Brain microvascular endothelial cell (primary cell): ENCODE results near the gene KCNQ1.

Experiments used
- DNase-seq: peaks from one replicate; pipeline ENCODE4 v3.0.0-alpha.2; 2020
- H3K27ac ChIP-seq: fragments of 250-450 bp; sonication (Bioruptor Pico); 2 replicates; pipeline ENCODE4 v1.5.1; 2020; ENCODE audit warnings: mild to moderate bottlenecking, moderate library complexity
- H3K27me3 ChIP-seq: fragments of 250-450 bp; sonication (Bioruptor Pico); replicated peaks from 2 replicates; pipeline ENCODE4 v1.5.1; 2020; ENCODE audit warnings: mild to moderate bottlenecking
- H3K36me3 ChIP-seq: fragments of 250-450 bp; sonication (Bioruptor Pico); replicated peaks from 2 replicates; pipeline ENCODE4 v1.5.1; 2020; ENCODE audit warnings: mild to moderate bottlenecking
- H3K4me3 ChIP-seq: 2 replicates; pipeline ENCODE4 v1.5.1; 2011; ENCODE audit warnings: low read depth, mild to moderate bottlenecking, control low read depth, low read length, moderate library complexity
- CTCF ChIP-seq: IDR thresholded peaks from 2 replicates; pipeline ENCODE4 v1.5.1; 2011; ENCODE audit warnings: low read depth, mild to moderate bottlenecking, moderate library complexity, low read length, control low read depth, inconsistent platforms; ENCODE audit errors: missing control alignments
- in situ Hi-C: cut with HindIII; loops from 2 replicates; pipeline ENCODE4 v1.10.0; 2017; ENCODE audit warnings: low sequenced_read_pairs, low pct_ligation_motif_present

Gene KCNQ1

GRCh38 chr11:2641623-2642022 lies 196.8 kb downstream of the KCNQ1 start:
- in situ Hi-C loops, result no loop called here
- no peak for TF ChIP-seq CTCF
- Histone ChIP-seq H3K4me3 (no peak overlapping the region), H3K27ac (no peak overlapping the region), H3K36me3 (no peaks in the 10 kb centered on the region), H3K27me3 (no peaks in the 10 kb centered on the region)
- DNase-seq, result no peak

GRCh38 chr11:2643746-2644145 lies 198.9 kb downstream of the KCNQ1 start:
- TF ChIP-seq CTCF, result no peak
- H3K27me3 ChIP-seq, result no peaks in the 10 kb centered on the region
- H3K36me3 ChIP-seq, result no peaks in the 10 kb centered on the region
- DNase-seq, result no peak
- H3K27ac ChIP-seq, result no peak overlapping the region
- no peak overlapping the region for H3K4me3 ChIP-seq
- in situ Hi-C loops, result no loop called here

- TF ChIP-seq CTCF, result no peak
- no peaks in the 10 kb centered on the region for H3K36me3 ChIP-seq
- in situ Hi-C loops, result no loop called here
Observed at GRCh38 chr11:2644844-2645778, 200.3 kb downstream of the KCNQ1 start.

GRCh38 chr11:2645779-2646118 lies 200.9 kb downstream of the KCNQ1 start:
- no peak for DNase-seq
- Histone ChIP-seq H3K27ac (no peak overlapping the region), H3K4me3 (no peak overlapping the region), H3K27me3 (no peaks in the 10 kb centered on the region), H3K36me3 (no peaks in the 10 kb centered on the region)
- TF ChIP-seq CTCF, result no peak
- in situ Hi-C loops, result no loop called here

More at GRCh38 chr11:2644844-2645778, 200.3 kb downstream of the KCNQ1 start:
- H3K27me3 ChIP-seq, result no peaks in the 10 kb centered on the region
- DNase-seq, result no peak
- H3K4me3 ChIP-seq, result no peak overlapping the region
- no peak overlapping the region for H3K27ac ChIP-seq

- no peaks in the 10 kb centered on the region for H3K36me3 ChIP-seq
- no peak overlapping the region for H3K4me3 ChIP-seq
- in situ Hi-C loops, result no loop called here
- no peak for DNase-seq
- H3K27ac ChIP-seq, result no peak overlapping the region
- no peak for TF ChIP-seq CTCF
- H3K27me3 ChIP-seq, result no peaks in the 10 kb centered on the region
Observed at GRCh38 chr11:2647167-2647566, 202.4 kb downstream of the KCNQ1 start.
